Measurements from ENCODE around the gene XK. TPM values are rescaled to one million over a fixed set of nuclear protein-coding genes. Genes with fewer than 3 reads are reported as not detected.

Gene XK
- total and polyA plus RNA-seq, 9 of the 15 experiments (the other 6 are each of a cell fraction or from before 2014, with no cell fraction given), result 4.0 to 21.6 (median 11.6) TPM

GRCh38 chrX:37684973-37685372 is 618 bp upstream of the XK start (continued):
- TF ChIP-seq NR1H2 (CRISPR knock-in tag; IDR thresholded peaks at IDR 0.05), result no peak
- TF ChIP-seq BCLAF1 (IDR thresholded peaks at IDR 0.05; ENCODE audit: borderline replicate concordance in 1 of 2, control insufficient read depth in 1 of 2, low read depth in 2 of 2, low read length in 1 of 2), result no peak
- TF ChIP-seq, protein P1, sequence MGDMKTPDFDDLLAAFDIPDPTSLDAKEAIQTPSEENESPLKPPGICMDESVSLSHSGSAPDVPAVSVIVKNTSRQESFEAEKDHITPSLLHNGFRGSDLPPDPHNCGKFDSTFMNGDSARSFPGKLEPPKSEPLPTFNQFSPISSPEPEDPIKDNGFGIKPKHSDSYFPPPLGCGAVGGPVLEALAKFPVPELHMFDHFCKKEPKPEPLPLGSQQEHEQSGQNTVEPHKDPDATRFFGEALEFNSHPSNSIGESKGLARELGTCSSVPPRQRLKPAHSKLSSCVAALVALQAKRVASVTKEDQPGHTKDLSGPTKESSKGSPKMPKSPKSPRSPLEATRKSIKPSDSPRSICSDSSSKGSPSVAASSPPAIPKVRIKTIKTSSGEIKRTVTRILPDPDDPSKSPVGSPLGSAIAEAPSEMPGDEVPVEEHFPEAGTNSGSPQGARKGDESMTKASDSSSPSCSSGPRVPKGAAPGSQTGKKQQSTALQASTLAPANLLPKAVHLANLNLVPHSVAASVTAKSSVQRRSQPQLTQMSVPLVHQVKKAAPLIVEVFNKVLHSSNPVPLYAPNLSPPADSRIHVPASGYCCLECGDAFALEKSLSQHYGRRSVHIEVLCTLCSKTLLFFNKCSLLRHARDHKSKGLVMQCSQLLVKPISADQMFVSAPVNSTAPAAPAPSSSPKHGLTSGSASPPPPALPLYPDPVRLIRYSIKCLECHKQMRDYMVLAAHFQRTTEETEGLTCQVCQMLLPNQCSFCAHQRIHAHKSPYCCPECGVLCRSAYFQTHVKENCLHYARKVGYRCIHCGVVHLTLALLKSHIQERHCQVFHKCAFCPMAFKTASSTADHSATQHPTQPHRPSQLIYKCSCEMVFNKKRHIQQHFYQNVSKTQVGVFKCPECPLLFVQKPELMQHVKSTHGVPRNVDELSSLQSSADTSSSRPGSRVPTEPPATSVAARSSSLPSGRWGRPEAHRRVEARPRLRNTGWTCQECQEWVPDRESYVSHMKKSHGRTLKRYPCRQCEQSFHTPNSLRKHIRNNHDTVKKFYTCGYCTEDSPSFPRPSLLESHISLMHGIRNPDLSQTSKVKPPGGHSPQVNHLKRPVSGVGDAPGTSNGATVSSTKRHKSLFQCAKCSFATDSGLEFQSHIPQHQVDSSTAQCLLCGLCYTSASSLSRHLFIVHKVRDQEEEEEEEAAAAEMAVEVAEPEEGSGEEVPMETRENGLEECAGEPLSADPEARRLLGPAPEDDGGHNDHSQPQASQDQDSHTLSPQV (IDR thresholded peaks at IDR 0.05), result peak; percentile 17; the same call in 1 of the 2 replicates
- TF ChIP-seq ATF1 (CRISPR knock-in tag; IDR thresholded peaks at IDR 0.05), result no peak
- no peak for TF ChIP-seq ATF1 (tag; IDR thresholded peaks at IDR 0.05)
- TF ChIP-seq ZNF347 (CRISPR knock-in tag; IDR thresholded peaks at IDR 0.05; ENCODE audit: low read depth), result no peak
- TF ChIP-seq ZNF217 (CRISPR knock-in tag; IDR thresholded peaks at IDR 0.05), result no peak
- no peak for TF ChIP-seq ZNF76 (CRISPR knock-in tag; IDR thresholded peaks at IDR 0.05; ENCODE audit: borderline replicate concordance)
- TF ChIP-seq ESRRA (IDR thresholded peaks at IDR 0.05; ENCODE audit: borderline replicate concordance, low read depth), result no peak
- TF ChIP-seq DMBX1 (CRISPR knock-in tag; IDR thresholded peaks at IDR 0.05; ENCODE audit: borderline replicate concordance), result no peak
- TF ChIP-seq ELF2 (CRISPR knock-in tag; IDR thresholded peaks at IDR 0.05), result no peak

All from K562 (cell line).